GM21576 (cell line): ENCODE data around the gene IER5L.

ENCODE experiments used
- ATAC-seq: cut with Tn5 transposase; IDR thresholded peaks from one replicate; pipeline ENCODE4 v1.9.1; 2021; ENCODE audit warnings: mild to moderate bottlenecking, moderate library complexity; ENCODE audit not compliant: unreplicated experiment

IER5L gene

GRCh38 chr9:129182625-129183494, 4.8 kb upstream of the IER5L start:
- ATAC-seq: no peak

GRCh38 chr9:129182122-129182521, 4.1 kb upstream of the IER5L start:
- ATAC-seq: no peak

- no peak for ATAC-seq
These were observed 3.2 kb upstream of the IER5L start for GRCh38 chr9:129181246-129181645.

- no peak for ATAC-seq
These were observed 714 bp upstream of the IER5L start for GRCh38 chr9:129178568-129179382.

- no peak for ATAC-seq
These were observed 644 bp downstream of the IER5L start for GRCh38 chr9:129177443-129177790.

- ATAC-seq: no peak
These were observed 1.2 kb downstream of the IER5L start for GRCh38 chr9:129176701-129177442.

GRCh38 chr9:129175825-129176633, 2.0 kb downstream of the IER5L start:
- no peak for ATAC-seq

- ATAC-seq: no peak
These were observed 2.6 kb downstream of the IER5L start for GRCh38 chr9:129175515-129175824.

GRCh38 chr9:129174724-129175514, 3.1 kb downstream of the IER5L start:
- ATAC-seq: no peak

- ATAC-seq: no peak
These were observed 3.8 kb downstream of the IER5L start for GRCh38 chr9:129174102-129174723.

- no peak for ATAC-seq
These were observed 4.6 kb downstream of the IER5L start for GRCh38 chr9:129173296-129174101.

- no peak for ATAC-seq
These were observed 5.2 kb downstream of the IER5L start for GRCh38 chr9:129172816-129173215.

GRCh38 chr9:129171993-129172751, 5.9 kb downstream of the IER5L start:
- ATAC-seq: no peak

GRCh38 chr9:129170229-129170628, 7.8 kb downstream of the IER5L start:
- no peak for ATAC-seq

- ATAC-seq: no peak
These were observed 11.2 kb downstream of the IER5L start for GRCh38 chr9:129166623-129167557.

GRCh38 chr9:129165198-129165597, 12.9 kb downstream of the IER5L start:
- ATAC-seq: no peak
